Panc1 (cell line): ENCODE results near the gene ZNF710. TPM values are rescaled to one million over a fixed set of nuclear protein-coding genes. Genes with fewer than 3 reads are reported as not detected.

ENCODE experiments used
- ATAC-seq: fragments of 200-7000 bp; cut with Tn5 transposase; 2 replicates; pipeline ENCODE4 v1.9.1; 2020; ENCODE audit warnings: mild to moderate bottlenecking, moderate library complexity
- BruUV-seq: library from RNA; stranded (reverse); fragments of 400-500 nt; replicated peaks from 2 replicates; lab custom pipeline; 2021; lab: Mats Ljungman, UMichigan
- CTCF ChIA-PET: fragments of 300-600 bp; sonication (Branson Sonifier 250); formaldehyde crosslinking; loops from one replicate; lab custom pipeline; 2022; ENCODE audit warnings: antibody characterized with exemption; lab: Charles Lee
- POLR2A ChIA-PET: fragments of 300-600 bp; sonication (Branson Sonifier 250); formaldehyde crosslinking; loops from one replicate; lab custom pipeline; 2022; ENCODE audit warnings: antibody characterized with exemption; lab: Charles Lee
- DNase-seq: peaks from one replicate; pipeline ENCODE4 v3.0.0-alpha.2; 2010; ENCODE audit warnings: low read depth, low spot score
- H3K27ac ChIP-seq: 2 replicates; pipeline ENCODE4 v1.5.1; 2011; ENCODE audit warnings: mild to moderate bottlenecking, low read length, inconsistent platforms
- H3K27me3 ChIP-seq: fragments of 200-500 bp; sonication (Bioruptor generic); 2 replicates; pipeline ENCODE4 v1.6.0; 2014; ENCODE audit warnings: low read length, inconsistent platforms; ENCODE audit not compliant: control insufficient read depth, insufficient read depth
- H3K36me3 ChIP-seq: fragments of 200-500 bp; sonication (Bioruptor generic); 2 replicates; pipeline ENCODE4 v1.5.1; 2014; ENCODE audit warnings: inconsistent platforms, mild to moderate bottlenecking, low read length, moderate library complexity; ENCODE audit not compliant: control insufficient read depth, insufficient read depth
- H3K4me1 ChIP-seq: 2 replicates; pipeline ENCODE4 v1.5.1; 2011; ENCODE audit warnings: inconsistent platforms, mild to moderate bottlenecking, low read length, moderate library complexity; ENCODE audit not compliant: control insufficient read depth, insufficient read depth
- H3K4me3 ChIP-seq, 2 experiments: 2 replicates each; pipeline ENCODE4 v1.5.1; 2011 to 2012; ENCODE audit warnings: low read depth in 2 of 2, low read length in 2 of 2, mild to moderate bottlenecking in 2 of 2, inconsistent platforms in 1 of 2, moderate library complexity in 1 of 2
- H3K9me3 ChIP-seq: fragments of 200-500 bp; sonication (Bioruptor generic); 2 replicates; pipeline ENCODE4 v1.5.1; 2014; ENCODE audit warnings: low read depth, mild to moderate bottlenecking, inconsistent platforms, low read length, moderate library complexity; ENCODE audit not compliant: control insufficient read depth, insufficient read depth
- POLR2AphosphoS5 ChIP-seq: IDR thresholded peaks from 2 replicates; pipeline ENCODE4 v1.6.1; 2012; ENCODE audit warnings: mild to moderate bottlenecking, low read depth, low read length, moderate library complexity
- SIN3A ChIP-seq: IDR thresholded peaks from 2 replicates; pipeline ENCODE4 v1.6.1; 2012; ENCODE audit warnings: low read depth, mild to moderate bottlenecking, low read length, moderate library complexity, borderline replicate concordance; ENCODE audit not compliant: insufficient read depth
- TCF7L2 ChIP-seq: IDR thresholded peaks from 2 replicates; pipeline ENCODE4 v1.6.1; 2011; ENCODE audit warnings: mild to moderate bottlenecking, low read depth, low read length, inconsistent platforms
- in situ Hi-C: cut with HindIII; loops from 2 replicates; pipeline ENCODE4 v1.10.0; 2016; ENCODE audit warnings: low sequenced_read_pairs, low pct_unique_long_range_greater_than_20kb
- intact Hi-C: fragments of 100-400 bp; cut with micrococcal nuclease; formaldehyde crosslinking; loops from one replicate; pipeline ENCODE4 v1.10.0; 2022; ENCODE audit not compliant: unreplicated experiment
- total RNA-seq: library from RNA; stranded (reverse); gene quantifications from one replicate; pipeline ENCODE4 v1.2.1, GENCODE V29; 2021; ENCODE audit not compliant: unreplicated experiment
- TF ChIP-seq, protein P1 (sequence below): fragments of 450-650 bp; IDR thresholded peaks from 2 replicates; pipeline ENCODE4 v1.5.1; 2017; ENCODE audit warnings: mild to moderate bottlenecking
- TF ChIP-seq, protein P2 (sequence below), 2 experiments: IDR thresholded peaks; 2 replicates each; pipeline ENCODE4 v1.6.1; 2011 to 2012; ENCODE audit warnings: low read depth in 2 of 2, control low read depth in 1 of 2, low read length in 1 of 2, mild to moderate bottlenecking in 1 of 2, moderate library complexity in 1 of 2; ENCODE audit not compliant: insufficient read depth in 1 of 2

The ZNF710 gene
- total RNA-seq, 1 experiment from 2014 or later, result 15.8 TPM

DNA sequence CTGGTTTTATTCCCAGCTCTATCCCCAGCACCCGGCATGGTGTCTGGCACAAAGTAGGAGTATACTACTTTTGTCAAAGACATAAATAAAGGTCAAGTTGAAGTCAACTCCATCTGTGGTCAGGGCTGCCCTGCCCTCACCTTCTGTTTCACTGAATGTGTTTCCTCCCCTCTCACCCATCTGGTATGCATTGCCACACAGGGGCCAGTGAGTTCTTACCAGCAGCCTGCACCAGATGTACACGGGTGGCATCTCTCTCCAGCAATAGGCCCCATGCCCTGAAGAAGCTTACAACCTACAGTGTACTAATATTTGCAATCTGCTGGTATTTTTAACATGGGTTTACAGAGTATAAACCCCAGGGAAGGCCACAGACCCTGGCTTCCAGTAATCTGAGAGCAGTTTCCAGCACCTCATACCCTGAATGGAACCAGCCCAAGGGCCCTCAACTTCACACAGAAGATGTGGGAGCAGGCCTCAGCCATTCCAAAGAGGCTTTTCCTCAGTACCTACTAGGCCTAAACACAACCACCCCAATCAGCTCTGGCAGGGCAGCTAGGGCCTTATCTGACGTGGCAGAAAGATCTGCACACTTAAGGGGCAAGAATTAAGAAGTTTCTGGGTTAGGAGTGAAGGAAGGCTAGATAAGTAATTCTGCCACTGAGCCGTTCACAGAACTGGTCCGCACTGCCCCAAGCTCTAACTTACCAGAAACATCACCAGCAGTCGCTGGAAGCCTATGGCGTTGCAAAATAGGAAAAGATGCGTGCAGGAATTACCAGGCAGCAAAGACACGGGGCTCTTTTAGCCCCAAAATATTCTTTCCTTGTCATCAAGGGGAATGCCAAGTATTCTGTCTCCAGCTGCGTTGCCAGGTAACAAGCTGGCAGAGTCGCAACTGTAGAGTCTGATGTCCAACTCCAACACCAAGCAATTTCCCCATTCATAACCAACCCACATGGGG lies 99.0 kb downstream of the ZNF710 start:
- H3K36me3 ChIP-seq, result no peaks in the 10 kb centered on the region
- ChIA-PET POLR2A (no interaction called here), CTCF (no interaction called here)
- no peaks in the 10 kb centered on the region for H3K9me3 ChIP-seq
- H3K4me1 ChIP-seq, result peaks cover 68% of the 10 kb centered on the region
- TSS peak; percentile 75 for BruUV-seq
- ATAC-seq, result no peak
- DNase-seq, result no peak
- in situ Hi-C loops (no loop called here), intact Hi-C loops (no loop called here)
- no peak for TF ChIP-seq POLR2AphosphoS5
- no peak for TF ChIP-seq TCF7L2
- TF ChIP-seq, protein P1, sequence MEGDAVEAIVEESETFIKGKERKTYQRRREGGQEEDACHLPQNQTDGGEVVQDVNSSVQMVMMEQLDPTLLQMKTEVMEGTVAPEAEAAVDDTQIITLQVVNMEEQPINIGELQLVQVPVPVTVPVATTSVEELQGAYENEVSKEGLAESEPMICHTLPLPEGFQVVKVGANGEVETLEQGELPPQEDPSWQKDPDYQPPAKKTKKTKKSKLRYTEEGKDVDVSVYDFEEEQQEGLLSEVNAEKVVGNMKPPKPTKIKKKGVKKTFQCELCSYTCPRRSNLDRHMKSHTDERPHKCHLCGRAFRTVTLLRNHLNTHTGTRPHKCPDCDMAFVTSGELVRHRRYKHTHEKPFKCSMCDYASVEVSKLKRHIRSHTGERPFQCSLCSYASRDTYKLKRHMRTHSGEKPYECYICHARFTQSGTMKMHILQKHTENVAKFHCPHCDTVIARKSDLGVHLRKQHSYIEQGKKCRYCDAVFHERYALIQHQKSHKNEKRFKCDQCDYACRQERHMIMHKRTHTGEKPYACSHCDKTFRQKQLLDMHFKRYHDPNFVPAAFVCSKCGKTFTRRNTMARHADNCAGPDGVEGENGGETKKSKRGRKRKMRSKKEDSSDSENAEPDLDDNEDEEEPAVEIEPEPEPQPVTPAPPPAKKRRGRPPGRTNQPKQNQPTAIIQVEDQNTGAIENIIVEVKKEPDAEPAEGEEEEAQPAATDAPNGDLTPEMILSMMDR, result no peak
- no peak for TF ChIP-seq SIN3A
- TF ChIP-seq, protein P2, sequence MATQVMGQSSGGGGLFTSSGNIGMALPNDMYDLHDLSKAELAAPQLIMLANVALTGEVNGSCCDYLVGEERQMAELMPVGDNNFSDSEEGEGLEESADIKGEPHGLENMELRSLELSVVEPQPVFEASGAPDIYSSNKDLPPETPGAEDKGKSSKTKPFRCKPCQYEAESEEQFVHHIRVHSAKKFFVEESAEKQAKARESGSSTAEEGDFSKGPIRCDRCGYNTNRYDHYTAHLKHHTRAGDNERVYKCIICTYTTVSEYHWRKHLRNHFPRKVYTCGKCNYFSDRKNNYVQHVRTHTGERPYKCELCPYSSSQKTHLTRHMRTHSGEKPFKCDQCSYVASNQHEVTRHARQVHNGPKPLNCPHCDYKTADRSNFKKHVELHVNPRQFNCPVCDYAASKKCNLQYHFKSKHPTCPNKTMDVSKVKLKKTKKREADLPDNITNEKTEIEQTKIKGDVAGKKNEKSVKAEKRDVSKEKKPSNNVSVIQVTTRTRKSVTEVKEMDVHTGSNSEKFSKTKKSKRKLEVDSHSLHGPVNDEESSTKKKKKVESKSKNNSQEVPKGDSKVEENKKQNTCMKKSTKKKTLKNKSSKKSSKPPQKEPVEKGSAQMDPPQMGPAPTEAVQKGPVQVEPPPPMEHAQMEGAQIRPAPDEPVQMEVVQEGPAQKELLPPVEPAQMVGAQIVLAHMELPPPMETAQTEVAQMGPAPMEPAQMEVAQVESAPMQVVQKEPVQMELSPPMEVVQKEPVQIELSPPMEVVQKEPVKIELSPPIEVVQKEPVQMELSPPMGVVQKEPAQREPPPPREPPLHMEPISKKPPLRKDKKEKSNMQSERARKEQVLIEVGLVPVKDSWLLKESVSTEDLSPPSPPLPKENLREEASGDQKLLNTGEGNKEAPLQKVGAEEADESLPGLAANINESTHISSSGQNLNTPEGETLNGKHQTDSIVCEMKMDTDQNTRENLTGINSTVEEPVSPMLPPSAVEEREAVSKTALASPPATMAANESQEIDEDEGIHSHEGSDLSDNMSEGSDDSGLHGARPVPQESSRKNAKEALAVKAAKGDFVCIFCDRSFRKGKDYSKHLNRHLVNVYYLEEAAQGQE (IDR thresholded peaks at IDR 0.05; ENCODE audit: insufficient read depth in 1 of 2, low read depth in 2 of 2, low read length in 1 of 2), result no peak
- peak overlapping the region in 1 of 2 experiments; percentile 84; a peak in 3 of 4 replicates for H3K4me3 ChIP-seq
- H3K27me3 ChIP-seq, result no peaks in the 10 kb centered on the region
- H3K27ac ChIP-seq, result peak overlapping the region; percentile 87

DNA sequence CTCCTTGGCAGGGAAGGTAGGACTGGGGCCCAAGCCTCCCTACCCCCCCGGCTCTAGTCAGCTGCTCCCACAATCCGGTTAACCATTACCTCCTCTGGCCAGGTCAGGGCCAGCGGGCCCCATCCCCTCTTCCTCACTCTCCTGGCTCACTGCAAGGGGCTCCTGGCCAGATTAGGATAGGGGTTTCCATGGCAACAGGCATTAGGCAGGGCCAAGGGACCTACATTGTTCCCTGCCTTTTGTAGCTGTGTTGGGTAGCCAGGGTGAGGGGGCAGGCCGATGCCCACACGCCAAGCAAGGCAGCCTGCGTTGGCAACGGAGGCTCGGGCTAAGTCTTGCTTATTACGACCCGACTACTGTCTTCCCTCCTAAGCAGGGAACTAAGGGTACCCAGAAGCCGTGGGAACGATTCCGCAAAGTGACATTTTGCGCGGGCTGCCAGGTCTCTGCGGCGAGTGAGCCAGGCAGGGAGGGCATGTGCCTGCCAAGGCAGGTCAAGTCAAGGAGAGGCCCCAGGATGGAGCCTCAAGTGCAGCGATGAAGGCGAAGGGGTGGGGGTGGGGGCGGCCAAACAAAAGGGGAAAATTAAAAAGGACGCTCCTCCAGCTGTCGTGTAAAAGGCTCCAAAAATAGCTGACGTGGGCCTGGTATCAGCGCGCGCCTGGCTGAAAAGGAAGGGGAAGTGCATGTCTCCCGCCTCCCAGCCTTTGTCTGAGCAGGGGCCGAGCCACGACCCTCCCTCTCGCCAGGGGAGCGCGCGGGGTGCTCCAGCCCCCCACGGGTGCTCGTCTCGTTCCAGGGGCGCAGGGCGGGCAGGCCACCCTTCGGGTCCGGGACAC lies 100.2 kb downstream of the ZNF710 start:
- intact Hi-C loops, result no loop called here
- CTCF ChIA-PET, result no interaction called here
- no peaks in the 10 kb centered on the region for H3K9me3 ChIP-seq
- ATAC-seq (no peak), DNase-seq (no peak)
- H3K4me1 ChIP-seq, result peaks cover 63% of the 10 kb centered on the region
- POLR2A ChIA-PET, result interaction anchor here (0.6 to 1.1 kb wide), 2 partner anchors 88 to 203 kb away, joined by 4 to 5 read pairs; no protein-coding TSS in a partner anchor
- H3K4me3 ChIP-seq, result peak overlapping the region; percentile 79 to 84
- no TSS peak for BruUV-seq
- no peaks in the 10 kb centered on the region for H3K27me3 ChIP-seq
- in situ Hi-C loops, result no loop called here
- no peaks in the 10 kb centered on the region for H3K36me3 ChIP-seq
- H3K27ac ChIP-seq, result peak overlapping the region; percentile 87
- TF ChIP-seq POLR2AphosphoS5 (no peak), SIN3A (no peak), TCF7L2 (no peak)
- TF ChIP-seq, protein P1, result no peak
- TF ChIP-seq, protein P2 (IDR thresholded peaks at IDR 0.05; ENCODE audit: insufficient read depth in 1 of 2, low read depth in 2 of 2, low read length in 1 of 2), result no peak
